ENCODE measurements around the gene AGL. TPM values are rescaled to one million over a fixed set of nuclear protein-coding genes. Genes with fewer than 3 reads are reported as not detected.
A peak's percentile ranks its signal among the peaks of the same experiment; 100 is the strongest.

AGL gene
- total and polyA plus RNA-seq, 2 of the 13 experiments (the other 11 are each of a cell fraction or from before 2014, with no cell fraction given): 4.3 to 13.1 TPM

DNA sequence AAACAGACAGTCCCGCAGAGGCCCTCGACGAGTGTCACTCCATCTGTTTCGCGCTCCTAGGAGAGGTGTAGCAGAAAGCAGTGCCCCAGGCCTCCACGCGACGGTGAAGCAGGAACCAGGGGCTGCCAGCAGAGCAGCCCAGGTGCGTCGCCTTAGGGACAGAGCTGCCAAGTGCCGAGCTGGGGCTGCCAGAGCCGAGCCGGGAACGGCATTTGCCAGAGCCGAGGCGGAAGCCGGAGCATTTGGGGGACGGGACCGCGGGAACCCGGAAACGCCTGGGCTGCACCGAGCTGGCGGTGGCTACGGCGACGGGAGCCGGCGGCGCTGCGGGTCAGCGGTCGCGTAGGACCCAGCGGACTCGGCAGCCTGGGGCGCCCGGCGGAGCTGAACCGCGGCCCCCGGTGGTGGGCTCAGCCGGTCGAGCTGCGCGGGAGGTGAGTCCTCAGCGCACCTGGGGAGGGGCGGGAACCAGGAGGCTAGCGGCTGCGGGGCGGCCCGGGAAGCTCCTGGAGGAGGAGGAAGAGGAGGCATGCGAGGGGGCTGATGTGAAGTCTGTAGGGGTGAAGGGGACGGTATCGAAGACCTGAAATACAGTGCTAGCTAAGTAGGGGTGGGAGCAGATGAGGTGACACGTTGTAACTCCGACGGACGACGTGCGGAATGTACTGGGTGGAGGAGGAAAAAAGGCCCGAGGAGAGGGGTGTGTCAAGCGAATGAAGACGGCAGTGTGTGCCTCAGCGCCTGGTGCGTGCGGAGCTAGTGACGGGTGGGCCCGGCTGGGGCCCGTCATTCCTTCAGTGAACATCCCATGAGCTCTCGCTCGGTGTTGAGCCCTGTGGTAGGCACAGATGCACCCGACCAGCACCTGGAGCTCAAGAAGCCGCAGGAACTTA lies 119.8 kb downstream of the AGL start, which contains the start of gene SLC35A3 (continued):
- TF ChIP-seq, protein P1, sequence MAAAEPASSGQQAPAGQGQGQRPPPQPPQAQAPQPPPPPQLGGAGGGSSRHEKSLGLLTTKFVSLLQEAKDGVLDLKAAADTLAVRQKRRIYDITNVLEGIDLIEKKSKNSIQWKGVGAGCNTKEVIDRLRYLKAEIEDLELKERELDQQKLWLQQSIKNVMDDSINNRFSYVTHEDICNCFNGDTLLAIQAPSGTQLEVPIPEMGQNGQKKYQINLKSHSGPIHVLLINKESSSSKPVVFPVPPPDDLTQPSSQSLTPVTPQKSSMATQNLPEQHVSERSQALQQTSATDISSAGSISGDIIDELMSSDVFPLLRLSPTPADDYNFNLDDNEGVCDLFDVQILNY (CRISPR knock-in tag; conservative IDR thresholded peaks at IDR 0.05): peak; percentile 93
- TF ChIP-seq, protein P2, sequence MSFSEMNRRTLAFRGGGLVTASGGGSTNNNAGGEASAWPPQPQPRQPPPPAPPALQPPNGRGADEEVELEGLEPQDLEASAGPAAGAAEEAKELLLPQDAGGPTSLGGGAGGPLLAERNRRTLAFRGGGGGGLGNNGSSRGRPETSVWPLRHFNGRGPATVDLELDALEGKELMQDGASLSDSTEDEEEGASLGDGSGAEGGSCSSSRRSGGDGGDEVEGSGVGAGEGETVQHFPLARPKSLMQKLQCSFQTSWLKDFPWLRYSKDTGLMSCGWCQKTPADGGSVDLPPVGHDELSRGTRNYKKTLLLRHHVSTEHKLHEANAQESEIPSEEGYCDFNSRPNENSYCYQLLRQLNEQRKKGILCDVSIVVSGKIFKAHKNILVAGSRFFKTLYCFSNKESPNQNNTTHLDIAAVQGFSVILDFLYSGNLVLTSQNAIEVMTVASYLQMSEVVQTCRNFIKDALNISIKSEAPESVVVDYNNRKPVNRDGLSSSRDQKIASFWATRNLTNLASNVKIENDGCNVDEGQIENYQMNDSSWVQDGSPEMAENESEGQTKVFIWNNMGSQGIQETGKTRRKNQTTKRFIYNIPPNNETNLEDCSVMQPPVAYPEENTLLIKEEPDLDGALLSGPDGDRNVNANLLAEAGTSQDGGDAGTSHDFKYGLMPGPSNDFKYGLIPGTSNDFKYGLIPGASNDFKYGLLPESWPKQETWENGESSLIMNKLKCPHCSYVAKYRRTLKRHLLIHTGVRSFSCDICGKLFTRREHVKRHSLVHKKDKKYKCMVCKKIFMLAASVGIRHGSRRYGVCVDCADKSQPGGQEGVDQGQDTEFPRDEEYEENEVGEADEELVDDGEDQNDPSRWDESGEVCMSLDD (CRISPR knock-in tag; IDR thresholded peaks at IDR 0.05; ENCODE audit: borderline replicate concordance): peak; percentile 52; the same call in 1 of the 2 replicates
- TF ChIP-seq SAP130 (CRISPR knock-in tag; IDR thresholded peaks at IDR 0.05; ENCODE audit: low read depth) (peak; percentile 99), ZNF17 (CRISPR knock-in tag; IDR thresholded peaks at IDR 0.05) (no peak), YEATS2 (CRISPR knock-in tag; IDR thresholded peaks at IDR 0.05; ENCODE audit: borderline replicate concordance) (peak; percentile 84), TGIF2 (CRISPR knock-in tag; IDR thresholded peaks at IDR 0.05) (peak; percentile 90; the same call in 1 of the 2 replicates), MXD4 (CRISPR knock-in tag; IDR thresholded peaks at IDR 0.05) (peak; percentile 84), ZNF556 (CRISPR knock-in tag; IDR thresholded peaks at IDR 0.05; ENCODE audit: borderline replicate concordance) (peak; percentile 99), ZNF850 (CRISPR knock-in tag; conservative IDR thresholded peaks at IDR 0.05) (peak; percentile 94; the same call in 1 of the 2 replicates), CENPT (CRISPR knock-in tag; IDR thresholded peaks at IDR 0.05; ENCODE audit: low read depth) (peak; percentile 94; the same call in 1 of the 2 replicates), KAT2B (IDR thresholded peaks at IDR 0.05; ENCODE audit: borderline replicate concordance, low read depth, low read length) (no peak), TCF7L2 (IDR thresholded peaks at IDR 0.05; ENCODE audit: low read depth, low read length) (no peak), MIXL1 (CRISPR knock-in tag; IDR thresholded peaks at IDR 0.05) (peak; percentile 65), SIX4 (CRISPR knock-in tag; IDR thresholded peaks at IDR 0.05) (peak; percentile 72; the same call in 1 of the 2 replicates), ZNF260 (CRISPR knock-in tag; IDR thresholded peaks at IDR 0.05; ENCODE audit: borderline replicate concordance, low read depth) (no peak), ZNF124 (CRISPR knock-in tag; IDR thresholded peaks at IDR 0.05) (peak; percentile 91), ZNF180 (CRISPR knock-in tag; IDR thresholded peaks at IDR 0.05; ENCODE audit: borderline replicate concordance, low read depth) (peak; percentile 65; the same call in 1 of the 2 replicates), ZNF329 (CRISPR knock-in tag; IDR thresholded peaks at IDR 0.05; ENCODE audit: low read depth) (peak; percentile 84), FIP1L1 (IDR thresholded peaks at IDR 0.05; ENCODE audit: borderline replicate concordance, insufficient read depth, low read depth, low read length) (no peak), KLF16 (CRISPR knock-in tag; IDR thresholded peaks at IDR 0.05) (peak in 1 of 2 experiments; percentile 98; a peak in 2 of 4 replicates)
- TF ChIP-seq, protein P3, sequence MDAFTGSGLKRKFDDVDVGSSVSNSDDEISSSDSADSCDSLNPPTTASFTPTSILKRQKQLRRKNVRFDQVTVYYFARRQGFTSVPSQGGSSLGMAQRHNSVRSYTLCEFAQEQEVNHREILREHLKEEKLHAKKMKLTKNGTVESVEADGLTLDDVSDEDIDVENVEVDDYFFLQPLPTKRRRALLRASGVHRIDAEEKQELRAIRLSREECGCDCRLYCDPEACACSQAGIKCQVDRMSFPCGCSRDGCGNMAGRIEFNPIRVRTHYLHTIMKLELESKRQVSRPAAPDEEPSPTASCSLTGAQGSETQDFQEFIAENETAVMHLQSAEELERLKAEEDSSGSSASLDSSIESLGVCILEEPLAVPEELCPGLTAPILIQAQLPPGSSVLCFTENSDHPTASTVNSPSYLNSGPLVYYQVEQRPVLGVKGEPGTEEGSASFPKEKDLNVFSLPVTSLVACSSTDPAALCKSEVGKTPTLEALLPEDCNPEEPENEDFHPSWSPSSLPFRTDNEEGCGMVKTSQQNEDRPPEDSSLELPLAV (CRISPR knock-in tag; conservative IDR thresholded peaks at IDR 0.05; ENCODE audit: low read depth): no peak; the same call in 1 of the 2 replicates
- TF ChIP-seq, protein P4, sequence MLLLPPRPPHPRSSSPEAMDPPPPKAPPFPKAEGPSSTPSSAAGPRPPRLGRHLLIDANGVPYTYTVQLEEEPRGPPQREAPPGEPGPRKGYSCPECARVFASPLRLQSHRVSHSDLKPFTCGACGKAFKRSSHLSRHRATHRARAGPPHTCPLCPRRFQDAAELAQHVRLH (CRISPR knock-in tag; IDR thresholded peaks at IDR 0.05; ENCODE audit: borderline replicate concordance, low read depth): peak; percentile 92; the same call in 1 of the 2 replicates
- TF ChIP-seq, protein P5, sequence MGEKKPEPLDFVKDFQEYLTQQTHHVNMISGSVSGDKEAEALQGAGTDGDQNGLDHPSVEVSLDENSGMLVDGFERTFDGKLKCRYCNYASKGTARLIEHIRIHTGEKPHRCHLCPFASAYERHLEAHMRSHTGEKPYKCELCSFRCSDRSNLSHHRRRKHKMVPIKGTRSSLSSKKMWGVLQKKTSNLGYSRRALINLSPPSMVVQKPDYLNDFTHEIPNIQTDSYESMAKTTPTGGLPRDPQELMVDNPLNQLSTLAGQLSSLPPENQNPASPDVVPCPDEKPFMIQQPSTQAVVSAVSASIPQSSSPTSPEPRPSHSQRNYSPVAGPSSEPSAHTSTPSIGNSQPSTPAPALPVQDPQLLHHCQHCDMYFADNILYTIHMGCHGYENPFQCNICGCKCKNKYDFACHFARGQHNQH (CRISPR knock-in tag; IDR thresholded peaks at IDR 0.05): peak; percentile 79; the same call in 1 of the 2 replicates

All from HepG2 (cell line).